Endothelial cell of umbilical vein (primary cell): Measurements from ENCODE around the gene ALX3. TPM values are rescaled to one million over a fixed set of nuclear protein-coding genes. Genes with fewer than 3 reads are reported as not detected.

Experiments used
- BruUV-seq: library from RNA; stranded (reverse); fragments of 400-500 nt; replicated peaks from 2 replicates; lab custom pipeline; 2021; lab: Mats Ljungman, UMichigan
- CTCF ChIA-PET: fragments of 300-600, 350-600 bp; sonication (Branson Sonifier 250); formaldehyde crosslinking; loops from one replicate; lab custom pipeline; 2021; ENCODE audit warnings: antibody characterized with exemption, inconsistent platforms; lab: Charles Lee
- POLR2A ChIA-PET: fragments of 300-600, 350-600 bp; sonication (Branson Sonifier 250); formaldehyde crosslinking; loops from one replicate; lab custom pipeline; 2021; ENCODE audit warnings: antibody characterized with exemption, inconsistent platforms; lab: Charles Lee
- DNase-seq: peaks from one replicate; pipeline ENCODE4 v3.0.0-alpha.2; 2011; ENCODE audit warnings: low read depth, low spot score
- FAIRE-seq: peaks from 2 replicates; lab custom pipeline; 2011; peaks lifted over from hg19 to GRCh38; lab: Jason Lieb, UNC
- H2AFZ ChIP-seq: 2 replicates; pipeline ENCODE4 v1.6.0; 2012; ENCODE audit warnings: low read depth, low read length, control low read depth, inconsistent platforms
- H3K27ac ChIP-seq: 2 replicates; pipeline ENCODE4 v1.5.1; 2011; ENCODE audit warnings: low read depth, mild to moderate bottlenecking, control low read depth, low read length, moderate library complexity; ENCODE audit not compliant: insufficient read depth
- H3K27me3 ChIP-seq, 2 experiments: 2 replicates each; pipeline versions ENCODE4 v1.6.0 to v1.6.1; 2011; ENCODE audit warnings: low read length in 2 of 2, mixed read lengths in 1 of 2; ENCODE audit not compliant: control insufficient read depth in 2 of 2, insufficient read depth in 2 of 2
- H3K36me3 ChIP-seq, 2 experiments: 2 replicates in 1 of 2; 3 replicates in 1 of 2; pipeline ENCODE4 v1.5.1; 2011; ENCODE audit warnings: low read length in 2 of 2, mild to moderate bottlenecking in 1 of 2, moderate library complexity in 1 of 2; ENCODE audit not compliant: control insufficient read depth in 2 of 2, insufficient read depth in 2 of 2; ENCODE audit errors: extremely low read depth in 1 of 2
- H3K4me1 ChIP-seq: 3 replicates; pipeline ENCODE4 v1.5.1; 2011; ENCODE audit warnings: mild to moderate bottlenecking, low read length; ENCODE audit not compliant: control insufficient read depth, insufficient read depth; ENCODE audit errors: extremely low read depth
- H3K4me2 ChIP-seq: 2 replicates; pipeline ENCODE4 v1.6.1; 2011; ENCODE audit warnings: low read length, control low read depth, mixed read lengths; ENCODE audit not compliant: insufficient read depth
- H3K4me3 ChIP-seq, 3 experiments: fragments of 200-600 bp in 1 of 3; sonication (generic), shearing (Covaris generic) in 1 of 3; replicated peaks in 1 of 3; 2 replicates each; pipeline ENCODE4 v1.5.1; 2011 to 2016; ENCODE audit warnings: control low read depth in 3 of 3, low read length in 3 of 3, mild to moderate bottlenecking in 2 of 3, inconsistent platforms in 1 of 3, low read depth in 1 of 3, moderate library complexity in 1 of 3; ENCODE audit not compliant: insufficient read depth in 1 of 3
- H3K79me2 ChIP-seq: 2 replicates; pipeline ENCODE4 v1.6.0; 2012; ENCODE audit warnings: low read length, inconsistent platforms; ENCODE audit not compliant: control insufficient read depth, insufficient read depth
- H3K9ac ChIP-seq: replicated peaks from 2 replicates; pipeline ENCODE3; 2011; ENCODE audit warnings: low read length, control low read depth; ENCODE audit not compliant: insufficient read depth; ENCODE audit errors: extremely low read depth
- H3K9me1 ChIP-seq: replicated peaks from 3 replicates; pipeline ENCODE4 v1.6.0; 2011; ENCODE audit warnings: mild to moderate bottlenecking, low read length; ENCODE audit not compliant: control insufficient read depth, insufficient read depth; ENCODE audit errors: extremely low read depth
- H3K9me3 ChIP-seq: replicated peaks from 2 replicates; pipeline ENCODE4 v1.5.1; 2012; ENCODE audit warnings: low read length, inconsistent platforms; ENCODE audit not compliant: control insufficient read depth, insufficient read depth
- H4K20me1 ChIP-seq: replicated peaks from 2 replicates; pipeline ENCODE3; 2011; ENCODE audit warnings: mild to moderate bottlenecking, low read length; ENCODE audit not compliant: control insufficient read depth, insufficient read depth; ENCODE audit errors: extremely low read depth
- EZH2 ChIP-seq: IDR thresholded peaks from 2 replicates; pipeline ENCODE4 v1.6.1; 2012; ENCODE audit warnings: borderline replicate concordance, low read depth, mild to moderate bottlenecking, moderate library complexity, low read length, inconsistent platforms; ENCODE audit not compliant: severe bottlenecking
- FOS ChIP-seq: IDR thresholded peaks from 2 replicates; pipeline ENCODE4 v1.6.1; 2011; ENCODE audit warnings: mild to moderate bottlenecking, low read length, moderate library complexity, borderline replicate concordance; ENCODE audit not compliant: insufficient read depth
- GATA2 ChIP-seq: IDR thresholded peaks from 2 replicates; pipeline ENCODE4 v1.7.0; 2011; ENCODE audit warnings: low read depth, mild to moderate bottlenecking, moderate library complexity, mixed read lengths, low read length; ENCODE audit not compliant: insufficient read length, insufficient read depth
- JUN ChIP-seq: IDR thresholded peaks from 2 replicates; pipeline ENCODE4 v1.6.1; 2011; ENCODE audit warnings: borderline replicate concordance, low read depth; ENCODE audit not compliant: insufficient read length, insufficient read depth
- MYC ChIP-seq: IDR thresholded peaks from one replicate; pipeline ENCODE4 v1.6.1; 2011; ENCODE audit warnings: mild to moderate bottlenecking, low read depth, low read length
- POLR2A ChIP-seq: IDR thresholded peaks from 2 replicates; pipeline ENCODE4 v1.6.1; 2012; ENCODE audit warnings: low read depth, mild to moderate bottlenecking, control low read depth, low read length
- POLR2AphosphoS5 ChIP-seq: IDR thresholded peaks from 2 replicates; pipeline ENCODE4 v1.6.1; 2012; ENCODE audit warnings: low read depth, mild to moderate bottlenecking, control low read depth, low read length, moderate library complexity; ENCODE audit not compliant: insufficient read depth
- dilution Hi-C: fragments of 300-500 bp; cut with MboI; formaldehyde crosslinking; loops from one replicate; pipeline ENCODE4 v1.15.0; 2019; ENCODE audit warnings: low sequenced_read_pairs; ENCODE audit not compliant: extremely low pct_ligation_motif_present
- intact Hi-C: fragments of 100-400 bp; cut with micrococcal nuclease; formaldehyde crosslinking; loops from one replicate; pipeline ENCODE4 v1.10.0; 2022
- polyA plus RNA-seq, 4 experiments: library from polyadenylated mRNA; depleted of rRNA in 3 of 4; stranded (reverse) in 3 of 4; unstranded in 1 of 4; fragments of >200 nt; gene quantifications; 2 replicates each; pipeline versions ENCODE4 v1.2.1 to v1.2.3, GENCODE V29; 2011 to 2012; ENCODE audit warnings: missing spikeins in 1 of 4
- total RNA-seq: library from RNA; stranded (reverse); gene quantifications from 2 replicates; pipeline ENCODE4 v1.2.3, GENCODE V29; 2021
- TF ChIP-seq, protein P1 (sequence below), 2 donors: IDR thresholded peaks; 1 replicate in 1 of 2; 2 replicates in 1 of 2; pipeline ENCODE4 v1.5.1; 2011; ENCODE audit warnings: low read length in 2 of 2, mild to moderate bottlenecking in 2 of 2, moderate library complexity in 2 of 2, control low read depth in 1 of 2, inconsistent platforms in 1 of 2, low read depth in 1 of 2; ENCODE audit not compliant: insufficient read depth in 1 of 2; ENCODE audit errors: extremely low read depth in 1 of 2
- TF ChIP-seq, protein P2 (sequence below): IDR thresholded peaks from 2 replicates; pipeline ENCODE4 v1.6.1; 2011; ENCODE audit not compliant: insufficient read depth, insufficient read length

The ALX3 gene
- total and polyA plus RNA-seq, 2 donors (not counting 3 experiments of a cell fraction or from before 2014, with no cell fraction given) = not detected

DNA sequence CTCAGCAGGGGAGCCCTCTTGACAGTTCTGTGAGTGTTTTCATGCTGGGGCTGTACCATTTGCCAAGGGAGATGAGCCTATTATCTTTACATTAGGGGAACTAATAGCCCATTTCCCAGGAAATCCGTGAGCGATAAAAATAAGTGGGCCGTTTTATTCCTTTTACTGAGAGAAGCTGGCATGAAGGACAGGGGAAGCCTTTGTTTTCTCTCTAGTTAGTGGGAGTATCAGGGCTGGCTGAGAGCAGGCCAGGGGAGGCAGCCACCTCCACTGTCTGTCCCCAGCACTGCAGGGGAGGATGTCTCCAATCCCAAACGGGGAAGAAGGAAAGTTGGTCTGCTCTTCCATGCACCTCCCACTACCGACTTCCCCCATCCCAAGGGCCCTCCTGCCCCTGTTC is 44.3 kb upstream of the ALX3 start:
- no peak for DNase-seq
- Histone ChIP-seq H3K27me3 (peaks cover 9 to 13% of the 10 kb centered on the region in 2 experiments), H3K4me1 (peaks cover 2% of the 10 kb centered on the region), H3K9ac (no peak overlapping the region), H3K4me2 (no peak overlapping the region), H4K20me1 (no peaks in the 10 kb centered on the region), H3K9me1 (no peaks in the 10 kb centered on the region), H3K36me3 (no peaks in the 10 kb centered on the region), H3K4me3 (no peak overlapping the region), H3K9me3 (no peaks in the 10 kb centered on the region), H2AFZ (no peak overlapping the region), H3K27ac (no peak overlapping the region), H3K79me2 (no peaks in the 10 kb centered on the region)
- dilution Hi-C loops = no loop called here
- BruUV-seq = no TSS peak
- ChIA-PET CTCF (interaction anchor here (1.0 to 7.1 kb wide), 3 partner anchors 11 to 381 kb away, joined by 3 to 54 read pairs (median 30); no protein-coding TSS in a partner anchor), POLR2A (no interaction called here)
- intact Hi-C loops = no loop called here
- no peak for FAIRE-seq
- TF ChIP-seq POLR2AphosphoS5 (no peak), EZH2 (no peak), GATA2 (no peak), FOS (no peak), JUN (no peak), POLR2A (no peak), MYC (no peak)
- TF ChIP-seq, protein P1, sequence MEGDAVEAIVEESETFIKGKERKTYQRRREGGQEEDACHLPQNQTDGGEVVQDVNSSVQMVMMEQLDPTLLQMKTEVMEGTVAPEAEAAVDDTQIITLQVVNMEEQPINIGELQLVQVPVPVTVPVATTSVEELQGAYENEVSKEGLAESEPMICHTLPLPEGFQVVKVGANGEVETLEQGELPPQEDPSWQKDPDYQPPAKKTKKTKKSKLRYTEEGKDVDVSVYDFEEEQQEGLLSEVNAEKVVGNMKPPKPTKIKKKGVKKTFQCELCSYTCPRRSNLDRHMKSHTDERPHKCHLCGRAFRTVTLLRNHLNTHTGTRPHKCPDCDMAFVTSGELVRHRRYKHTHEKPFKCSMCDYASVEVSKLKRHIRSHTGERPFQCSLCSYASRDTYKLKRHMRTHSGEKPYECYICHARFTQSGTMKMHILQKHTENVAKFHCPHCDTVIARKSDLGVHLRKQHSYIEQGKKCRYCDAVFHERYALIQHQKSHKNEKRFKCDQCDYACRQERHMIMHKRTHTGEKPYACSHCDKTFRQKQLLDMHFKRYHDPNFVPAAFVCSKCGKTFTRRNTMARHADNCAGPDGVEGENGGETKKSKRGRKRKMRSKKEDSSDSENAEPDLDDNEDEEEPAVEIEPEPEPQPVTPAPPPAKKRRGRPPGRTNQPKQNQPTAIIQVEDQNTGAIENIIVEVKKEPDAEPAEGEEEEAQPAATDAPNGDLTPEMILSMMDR (IDR thresholded peaks at IDR 0.05; ENCODE audit: extremely low read depth in 1 of 2, insufficient read depth in 1 of 2, low read depth in 1 of 2, low read length in 2 of 2) = no peak
- TF ChIP-seq, protein P2, sequence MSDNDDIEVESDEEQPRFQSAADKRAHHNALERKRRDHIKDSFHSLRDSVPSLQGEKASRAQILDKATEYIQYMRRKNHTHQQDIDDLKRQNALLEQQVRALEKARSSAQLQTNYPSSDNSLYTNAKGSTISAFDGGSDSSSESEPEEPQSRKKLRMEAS = no peak
